ENCODE measurements around the gene TLE3.

TLE3 gene

GRCh38 chr15:70097321-70098152 lies at the start of gene TLE3:
Gene TLE3 (minus strand): TSS chr15:70097917. CDS start chr15:70096798, 1,119 bp downstream.
- TF ChIP-seq CTCF (IDR thresholded peaks at IDR 0.05; ENCODE audit: control insufficient read depth, extremely low read depth, insufficient read depth) = peak; percentile 68
- DNase-seq (ENCODE audit: low read depth) = peak; percentile 95
- peak within 1 kb of the TSS; percentile 95 for H3K4me3 ChIP-seq (ENCODE audit: low read depth, low read length)

DNA sequence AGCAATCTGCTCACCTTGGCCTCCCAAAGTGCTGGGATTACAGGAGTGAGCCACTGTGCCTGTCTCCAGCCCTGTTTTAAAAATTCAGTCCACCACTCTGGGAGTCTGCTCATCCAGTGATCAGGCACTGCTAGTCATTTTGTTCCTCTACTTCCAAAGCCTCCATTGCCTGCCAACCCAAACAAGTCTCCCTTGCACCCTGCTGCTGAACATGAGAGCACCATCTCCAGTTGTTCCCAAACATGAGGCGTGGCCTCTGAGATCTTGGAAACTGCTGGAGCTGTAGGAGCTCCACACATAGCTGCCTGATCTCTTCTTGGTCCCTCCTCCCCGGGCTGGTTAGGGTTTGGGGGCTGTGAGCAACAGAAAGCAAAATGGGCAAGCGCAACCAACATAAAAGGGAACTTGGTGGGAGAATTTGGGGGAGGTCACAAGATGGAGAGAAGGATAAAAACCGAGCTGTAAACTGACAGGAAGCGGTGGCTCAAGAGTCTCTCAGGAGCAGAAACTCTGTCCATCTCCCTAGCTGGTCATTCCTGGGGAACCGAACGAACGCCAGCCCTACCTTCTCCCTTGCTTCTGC lies 49.6 kb upstream of the TLE3 start:
- H3K4me3 ChIP-seq (ENCODE audit: low read depth, low read length) = no peak overlapping the region
- DNase-seq (ENCODE audit: low read depth) = no peak
- no peak for TF ChIP-seq CTCF (IDR thresholded peaks at IDR 0.05; ENCODE audit: control insufficient read depth, extremely low read depth, insufficient read depth)

- no peak for DNase-seq (ENCODE audit: low read depth)
- H3K4me3 ChIP-seq (ENCODE audit: low read depth, low read length) = no peak overlapping the region
These were observed 49.1 kb upstream of the TLE3 start for GRCh38 chr15:70146771-70147170.

GRCh38 chr15:70146162-70146561 lies 48.4 kb upstream of the TLE3 start:
- H3K4me3 ChIP-seq (ENCODE audit: low read depth, low read length) = no peak overlapping the region
- no peak for TF ChIP-seq CTCF (IDR thresholded peaks at IDR 0.05; ENCODE audit: control insufficient read depth, extremely low read depth, insufficient read depth)
- DNase-seq (ENCODE audit: low read depth) = no peak

More at GRCh38 chr15:70146771-70147170, 49.1 kb upstream of the TLE3 start:
- TF ChIP-seq CTCF (IDR thresholded peaks at IDR 0.05; ENCODE audit: control insufficient read depth, extremely low read depth, insufficient read depth) = no peak

GRCh38 chr15:70145261-70145660 lies 47.5 kb upstream of the TLE3 start:
- TF ChIP-seq CTCF (IDR thresholded peaks at IDR 0.05; ENCODE audit: control insufficient read depth, extremely low read depth, insufficient read depth) = no peak
- no peak for DNase-seq (ENCODE audit: low read depth)
- H3K4me3 ChIP-seq (ENCODE audit: low read depth, low read length) = no peak overlapping the region

- DNase-seq (ENCODE audit: low read depth) = no peak
- H3K4me3 ChIP-seq (ENCODE audit: low read depth, low read length) = no peak overlapping the region
- TF ChIP-seq CTCF (IDR thresholded peaks at IDR 0.05; ENCODE audit: control insufficient read depth, extremely low read depth, insufficient read depth) = no peak
These were observed 44.8 kb upstream of the TLE3 start for GRCh38 chr15:70142322-70143191.

Measured in LNCaP clone FGC (cell line).